HUES48 (cell line): ENCODE measurements around the gene HORMAD2.
"Not testable (repeated sequence)": the region's sequence is repeated elsewhere in the genome, so short reads cannot be mapped to it uniquely, and the experiment has no call there.

Source experiments
- H3K27ac ChIP-seq: one replicate; pipeline ENCODE4 v1.7.0; 2013; ENCODE audit warnings: low read depth, low read length, inconsistent platforms
- H3K27me3 ChIP-seq: 2 replicates; pipeline ENCODE4 v1.6.1; 2013; ENCODE audit warnings: mild to moderate bottlenecking, low read length; ENCODE audit not compliant: control insufficient read depth, insufficient read depth
- H3K36me3 ChIP-seq: 2 replicates; pipeline ENCODE4 v1.6.1; 2013; ENCODE audit warnings: low read length; ENCODE audit not compliant: control insufficient read depth, insufficient read depth
- H3K4me1 ChIP-seq: 2 replicates; pipeline ENCODE4 v1.6.1; 2013; ENCODE audit warnings: mild to moderate bottlenecking, low read length; ENCODE audit not compliant: control insufficient read depth, insufficient read depth
- H3K4me3 ChIP-seq: 2 replicates; pipeline ENCODE4 v1.5.1; 2013; ENCODE audit warnings: mild to moderate bottlenecking, low read depth, low read length
- H3K9ac ChIP-seq: 2 replicates; pipeline ENCODE4 v1.6.1; 2013; ENCODE audit warnings: mild to moderate bottlenecking, low read depth, low read length, moderate library complexity
- H3K9me3 ChIP-seq: 2 replicates; pipeline ENCODE4 v1.6.1; 2013; ENCODE audit warnings: low read length; ENCODE audit not compliant: control insufficient read depth, insufficient read depth

The HORMAD2 gene

GRCh38 chr22:30211124-30211820 lies 131.0 kb downstream of the HORMAD2 start:
- Histone ChIP-seq H3K9ac (no peak overlapping the region), H3K27me3 (no peaks in the 10 kb centered on the region), H3K9me3 (no peaks in the 10 kb centered on the region), H3K36me3 (no peaks in the 10 kb centered on the region), H3K27ac (no peak overlapping the region), H3K4me1 (peaks cover 13% of the 10 kb centered on the region), H3K4me3 (no peak overlapping the region)

- H3K9ac ChIP-seq = no peak overlapping the region
Measured at GRCh38 chr22:30212363-30212995, 132.2 kb downstream of the HORMAD2 start.

GRCh38 chr22:30212996-30213441 lies 132.8 kb downstream of the HORMAD2 start:
- Histone ChIP-seq H3K4me3 (no peak overlapping the region), H3K27ac (no peak overlapping the region), H3K36me3 (no peaks in the 10 kb centered on the region), H3K9me3 (no peaks in the 10 kb centered on the region), H3K9ac (no peak overlapping the region), H3K4me1 (peaks cover 10% of the 10 kb centered on the region), H3K27me3 (no peaks in the 10 kb centered on the region)

More at GRCh38 chr22:30212363-30212995, 132.2 kb downstream of the HORMAD2 start:
- peaks cover 10% of the 10 kb centered on the region for H3K4me1 ChIP-seq
- no peaks in the 10 kb centered on the region for H3K36me3 ChIP-seq
- H3K9me3 ChIP-seq = no peaks in the 10 kb centered on the region
- H3K27ac ChIP-seq = no peak overlapping the region
- no peak overlapping the region for H3K4me3 ChIP-seq
- no peaks in the 10 kb centered on the region for H3K27me3 ChIP-seq

GRCh38 chr22:30214703-30215407 lies 134.6 kb downstream of the HORMAD2 start:
- peaks cover 10% of the 10 kb centered on the region for H3K4me1 ChIP-seq
- H3K4me3 ChIP-seq = no peak overlapping the region
- no peaks in the 10 kb centered on the region for H3K27me3 ChIP-seq
- H3K36me3 ChIP-seq = no peaks in the 10 kb centered on the region
- H3K9ac ChIP-seq = peak overlapping the region; percentile 20; the same call in 1 of the 2 replicates
- H3K9me3 ChIP-seq = no peaks in the 10 kb centered on the region
- no peak overlapping the region for H3K27ac ChIP-seq

- not testable (repeated sequence) for H3K36me3 ChIP-seq
Measured at GRCh38 chr22:30216272-30216671, 136.0 kb downstream of the HORMAD2 start.

GRCh38 chr22:30216710-30217109 lies 136.4 kb downstream of the HORMAD2 start:
- Histone ChIP-seq H3K27ac (no peak overlapping the region), H3K9me3 (no peaks in the 10 kb centered on the region), H3K27me3 (no peaks in the 10 kb centered on the region), H3K9ac (no peak overlapping the region), H3K4me3 (no peak overlapping the region), H3K36me3 (no peaks in the 10 kb centered on the region), H3K4me1 (peaks cover 6% of the 10 kb centered on the region)

More at GRCh38 chr22:30216272-30216671, 136.0 kb downstream of the HORMAD2 start:
- H3K27me3 ChIP-seq, H3K4me1 ChIP-seq, H3K9ac ChIP-seq, H3K27ac ChIP-seq, H3K4me3 ChIP-seq, H3K9me3 ChIP-seq: not testable (repeated sequence)

GRCh38 chr22:30217698-30218560 lies 137.7 kb downstream of the HORMAD2 start:
- H3K27me3 ChIP-seq = no peaks in the 10 kb centered on the region
- no peak overlapping the region for H3K27ac ChIP-seq
- H3K9ac ChIP-seq = no peak overlapping the region
- H3K36me3 ChIP-seq = no peaks in the 10 kb centered on the region
- no peak overlapping the region for H3K4me3 ChIP-seq
- H3K9me3 ChIP-seq = no peaks in the 10 kb centered on the region
- H3K4me1 ChIP-seq = peaks cover 6% of the 10 kb centered on the region

GRCh38 chr22:30219049-30219654 lies 138.9 kb downstream of the HORMAD2 start:
- Histone ChIP-seq H3K9ac (no peak overlapping the region), H3K9me3 (no peaks in the 10 kb centered on the region), H3K27ac (no peak overlapping the region), H3K36me3 (no peaks in the 10 kb centered on the region), H3K4me1 (peaks cover 6% of the 10 kb centered on the region), H3K27me3 (no peaks in the 10 kb centered on the region), H3K4me3 (no peak overlapping the region)

GRCh38 chr22:30219668-30220278 lies 139.5 kb downstream of the HORMAD2 start:
- H3K27me3 ChIP-seq = no peaks in the 10 kb centered on the region
- no peaks in the 10 kb centered on the region for H3K9me3 ChIP-seq
- no peaks in the 10 kb centered on the region for H3K36me3 ChIP-seq
- H3K27ac ChIP-seq = no peak overlapping the region
- peaks cover 2% of the 10 kb centered on the region for H3K4me1 ChIP-seq
- no peak overlapping the region for H3K9ac ChIP-seq
- no peak overlapping the region for H3K4me3 ChIP-seq
